Naive B cell (primary cell): ENCODE measurements around the gene ITGA5. TPM values are rescaled to one million over a fixed set of nuclear protein-coding genes. Genes with fewer than 3 reads are reported as not detected.
A peak's percentile ranks its signal among the peaks of the same experiment; 100 is the strongest.

Experiments
- ATAC-seq, 2 donors: fragments of 150-1000 bp; cut with Tn5 transposase; 2 replicates each; pipeline ENCODE4 v1.10.0; 2021; ENCODE audit warnings: low read depth in 2 of 2, mild to moderate bottlenecking in 2 of 2, moderate library complexity in 2 of 2
- DNase-seq: peaks from one replicate; pipeline ENCODE4 v3.0.0; 2022
- H3K27ac Mint-ChIP-seq, 6 donors: one replicate each; pipeline ENCODE4 v1.8.0; 2020 to 2022; ENCODE audit warnings: mild to moderate bottlenecking in 6 of 6, mixed read lengths in 6 of 6, moderate library complexity in 5 of 6, inconsistent platforms in 2 of 6
- H3K27me3 Mint-ChIP-seq, 3 donors: one replicate each; pipeline ENCODE4 v1.8.0; 2021 to 2022; ENCODE audit warnings: mixed read lengths in 3 of 3, mild to moderate bottlenecking in 1 of 3
- H3K36me3 Mint-ChIP-seq, 2 donors: one replicate each; pipeline ENCODE4 v1.8.0; 2020 to 2022; ENCODE audit warnings: mixed read lengths in 2 of 2, inconsistent platforms in 1 of 2, mild to moderate bottlenecking in 1 of 2
- H3K4me1 Mint-ChIP-seq, 3 donors: one replicate each; pipeline ENCODE4 v1.8.0; 2020 to 2022; ENCODE audit warnings: mixed read lengths in 3 of 3, inconsistent platforms in 1 of 3, mild to moderate bottlenecking in 1 of 3, moderate library complexity in 1 of 3
- H3K4me3 Mint-ChIP-seq, 8 donors: one replicate each; pipeline ENCODE4 v1.8.0; 2020 to 2022; ENCODE audit warnings: mild to moderate bottlenecking in 8 of 8, mixed read lengths in 8 of 8, moderate library complexity in 8 of 8, inconsistent platforms in 2 of 8
- H3K9me3 Mint-ChIP-seq, 7 donors: one replicate each; pipeline ENCODE4 v1.8.0; 2020 to 2022; ENCODE audit warnings: mixed read lengths in 7 of 7, mild to moderate bottlenecking in 5 of 7, inconsistent platforms in 2 of 7, moderate library complexity in 1 of 7
- polyA plus RNA-seq, 6 donors: library from polyadenylated mRNA; unstranded; fragments of 300-500 nt; fragmentation: Illumina TruSeq; gene quantifications; one replicate each; pipeline ENCODE4 v1.2.3, GENCODE V29; 2021; ENCODE audit warnings: low read depth in 6 of 6

The ITGA5 gene
- polyA plus RNA-seq, 6 donors from 2014 or later: 1.7 to 4.6 (median 2.3) TPM; not detected in 1

GRCh38 chr12:54388237-54389133 is 30.6 kb downstream of the ITGA5 start:
- ATAC-seq (no peak), DNase-seq (no peak)
- Mint-ChIP-seq H3K27ac (peak overlapping the region; percentile 18 to 91 (median 68)), H3K4me3 (peak overlapping the region in 5 of 8 donors; percentile 33 to 84 (median 69)), H3K36me3 (no peaks in the 10 kb centered on the region), H3K9me3 (no peaks in the 10 kb centered on the region), H3K4me1 (peaks cover 74 to 91% (median 88%) of the 10 kb centered on the region in 3 donors), H3K27me3 (no peaks in the 10 kb centered on the region)

DNA sequence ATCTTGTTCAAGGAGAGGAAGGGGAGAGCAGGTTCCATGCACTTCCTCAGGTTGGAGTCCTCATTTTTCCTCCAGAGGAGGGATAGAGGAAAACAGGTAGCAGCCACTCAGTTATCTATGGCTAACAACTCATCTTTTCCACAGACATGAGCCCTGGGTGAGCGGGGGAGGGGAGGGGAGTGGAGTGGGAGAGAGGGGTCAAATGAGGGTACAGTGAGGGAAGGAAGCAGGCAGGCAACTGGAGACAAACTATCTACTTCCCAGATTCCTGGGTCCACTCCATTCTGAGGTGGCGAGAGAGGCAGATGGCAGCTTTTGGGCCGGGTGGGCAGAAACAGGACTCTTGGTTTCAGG is 32.0 kb downstream of the ITGA5 start:
- Mint-ChIP-seq H3K27me3 (no peaks in the 10 kb centered on the region), H3K4me3 (peak overlapping the region in 2 of 8 donors; percentile 30 to 59), H3K4me1 (peaks cover 74 to 89% (median 85%) of the 10 kb centered on the region in 3 donors), H3K27ac (peak overlapping the region in 4 of 6 donors; percentile 27 to 72 (median 70)), H3K36me3 (no peaks in the 10 kb centered on the region), H3K9me3 (no peaks in the 10 kb centered on the region)
- ATAC-seq: no peak
- no peak for DNase-seq

DNA sequence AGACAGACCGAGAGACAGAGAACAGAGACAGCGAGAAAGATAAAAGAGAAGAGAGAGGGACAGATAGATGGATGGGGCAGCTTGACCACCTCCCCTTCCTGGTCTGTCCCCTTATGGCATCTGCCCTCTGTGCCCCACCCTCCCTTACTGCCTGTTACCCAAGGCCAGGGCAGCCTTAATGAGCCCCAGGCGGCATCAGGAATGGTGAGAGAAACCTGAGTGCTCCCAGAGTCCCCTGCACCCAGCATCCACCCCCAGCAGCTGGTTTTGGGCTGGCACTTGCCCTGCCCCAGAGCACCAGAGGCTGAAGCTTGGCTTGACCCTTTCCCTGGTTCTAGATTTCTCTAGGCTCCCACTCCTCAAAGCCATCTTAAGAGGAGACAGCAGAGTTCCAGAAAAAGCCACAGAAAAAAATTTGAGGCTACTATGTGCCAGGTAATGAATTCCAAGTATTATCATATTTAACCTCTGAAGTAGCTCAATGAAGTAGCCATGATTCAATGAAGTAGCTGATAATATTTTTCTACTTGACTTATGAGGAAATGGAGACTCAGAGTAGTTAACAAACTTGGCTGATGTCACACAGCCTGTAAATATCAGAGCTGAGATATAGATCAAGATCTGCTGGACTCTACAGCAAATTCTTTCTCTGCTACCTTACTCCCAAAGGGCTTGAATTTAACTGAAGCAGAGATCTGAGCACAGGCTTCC is 32.5 kb downstream of the ITGA5 start:
- Mint-ChIP-seq H3K27me3 (no peaks in the 10 kb centered on the region), H3K36me3 (no peaks in the 10 kb centered on the region)

DNA sequence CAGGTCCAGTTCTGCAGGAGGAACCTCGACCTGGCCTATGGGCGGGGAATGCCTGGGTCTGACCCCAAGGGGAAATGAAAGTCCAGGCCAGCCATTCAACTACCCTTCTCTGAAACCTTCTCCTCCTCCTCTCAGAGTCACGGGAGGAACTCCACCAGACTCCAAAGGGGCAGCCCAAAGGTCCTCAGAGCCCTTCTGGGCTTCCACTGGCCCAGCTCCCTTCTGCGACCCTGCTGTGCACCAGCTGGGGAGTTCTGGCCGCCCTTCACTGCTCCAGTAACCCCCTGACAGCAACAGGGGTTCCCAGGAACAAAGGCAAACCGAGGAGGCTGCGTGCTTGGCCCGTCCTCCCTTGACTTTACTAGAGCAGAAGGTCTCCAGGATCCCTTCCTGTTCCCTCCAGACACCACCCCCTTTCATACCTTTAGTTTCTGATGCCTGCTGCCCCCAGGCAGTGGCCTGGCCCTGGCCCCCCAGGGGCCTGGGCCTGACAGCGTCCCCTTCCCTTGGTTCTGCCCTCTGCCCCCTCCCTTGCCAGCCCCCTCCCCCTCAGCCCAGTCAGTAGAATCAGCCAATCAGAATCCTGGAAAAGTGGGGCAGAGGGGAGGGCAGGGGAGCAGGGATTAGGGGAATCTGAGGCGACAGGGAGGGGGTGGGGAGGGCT is 33.7 kb downstream of the ITGA5 start:
- DNase-seq (peak; percentile 58), ATAC-seq (peak; percentile 44 to 71)
- Mint-ChIP-seq H3K27ac (peak overlapping the region; percentile 58 to 91 (median 79)), H3K9me3 (no peaks in the 10 kb centered on the region), H3K4me3 (peak overlapping the region; percentile 3 to 93 (median 80)), H3K36me3 (no peaks in the 10 kb centered on the region), H3K27me3 (no peaks in the 10 kb centered on the region), H3K4me1 (peaks cover 69 to 86% (median 78%) of the 10 kb centered on the region in 3 donors)

More for the DNA sequence above, 32.5 kb downstream of the ITGA5 start:
- Mint-ChIP-seq H3K27ac (peak overlapping the region in 5 of 6 donors; percentile 27 to 93 (median 72)), H3K4me1 (peaks cover 72 to 86% (median 84%) of the 10 kb centered on the region in 3 donors), H3K9me3 (no peaks in the 10 kb centered on the region), H3K4me3 (peak overlapping the region in 2 of 8 donors; percentile 2 to 79)
- DNase-seq: no peak
- ATAC-seq: no peak

- Mint-ChIP-seq H3K9me3 (no peaks in the 10 kb centered on the region), H3K27ac (peak within 1 kb of the TSS; percentile 66 to 94 (median 88))
- peak; percentile 84 to 87 for ATAC-seq
Measured at GRCh38 chr12:54384591-54385041, 34.5 kb downstream of the ITGA5 start, which contains the start of gene ZNF385A. Gene ZNF385A (minus strand): TSS chr12:54384733. CDS start chr12:54384514, 219 bp downstream.

DNA sequence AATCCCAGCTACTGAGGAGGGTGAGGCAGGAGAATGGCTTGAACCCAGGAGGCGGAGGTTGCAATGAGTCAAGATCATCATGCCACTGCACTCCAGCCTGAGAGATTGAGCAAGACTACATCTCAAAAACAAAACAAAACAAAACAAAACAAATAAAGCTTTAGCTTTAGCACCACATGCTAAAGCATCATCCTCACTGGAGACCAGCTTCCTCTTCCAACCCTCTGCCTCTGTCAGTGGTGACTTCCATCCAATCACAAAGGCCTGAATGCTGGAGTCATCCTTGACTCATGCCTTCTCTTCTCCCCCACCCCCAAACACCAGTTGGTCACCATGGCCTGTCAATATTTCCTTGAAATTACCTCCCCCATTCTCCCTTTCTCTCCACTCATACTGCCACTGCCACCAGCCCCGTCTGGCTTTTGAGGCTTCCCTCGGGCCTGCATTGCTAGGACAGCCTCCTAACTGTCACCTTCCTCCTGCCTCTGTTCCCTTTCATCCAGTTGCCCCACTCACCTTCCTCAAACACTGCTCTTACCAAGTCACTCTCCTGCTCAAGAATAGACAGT is 35.9 kb downstream of the ITGA5 start:
- DNase-seq (no peak), ATAC-seq (no peak)
- H3K4me1 Mint-ChIP-seq: peaks cover 62 to 80% (median 69%) of the 10 kb centered on the region in 3 donors
- no peaks in the 10 kb centered on the region for H3K27me3 Mint-ChIP-seq
- H3K36me3 Mint-ChIP-seq: peaks cover 0 to 6% of the 10 kb centered on the region in 2 donors
- peak overlapping the region in 5 of 8 donors; percentile 4 to 72 (median 51) for H3K4me3 Mint-ChIP-seq
- peak overlapping the region in 5 of 6 donors; percentile 27 to 92 (median 75) for H3K27ac Mint-ChIP-seq
- H3K9me3 Mint-ChIP-seq: no peaks in the 10 kb centered on the region

More at GRCh38 chr12:54384591-54385041, 34.5 kb downstream of the ITGA5 start, which contains the start of gene ZNF385A:
- peak; percentile 72 for DNase-seq
- Mint-ChIP-seq H3K27me3 (no peaks in the 10 kb centered on the region), H3K4me3 (peak within 1 kb of the TSS; percentile 3 to 93 (median 80)), H3K36me3 (no peaks in the 10 kb centered on the region), H3K4me1 (peaks cover 67 to 86% (median 74%) of the 10 kb centered on the region in 3 donors)

DNA sequence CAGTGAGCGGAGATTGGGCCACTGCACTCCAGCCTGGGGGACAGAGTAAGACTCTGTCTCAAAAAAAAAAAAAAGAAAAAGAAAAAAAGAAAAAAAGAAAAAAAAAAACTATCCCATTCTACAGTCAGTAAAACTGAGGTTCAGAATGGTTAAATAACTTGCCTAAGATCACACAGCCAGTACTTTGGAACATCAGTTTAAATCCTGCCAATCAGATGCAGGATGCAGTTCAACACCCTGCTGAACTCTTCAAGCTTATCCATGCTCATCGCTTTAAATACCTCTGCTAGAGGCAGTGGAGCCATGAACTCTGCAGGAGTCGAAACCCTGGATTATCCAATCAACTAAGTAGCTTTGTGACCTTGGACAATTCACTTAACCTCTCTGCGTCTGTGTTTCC is 37.9 kb downstream of the ITGA5 start:
- DNase-seq (no peak), ATAC-seq (no peak)
- Mint-ChIP-seq H3K4me3 (peak overlapping the region in 1 of 8 donors; percentile 5), H3K9me3 (no peaks in the 10 kb centered on the region), H3K27me3 (no peaks in the 10 kb centered on the region), H3K27ac (peak overlapping the region in 2 of 6 donors; percentile 2 to 3), H3K36me3 (peaks cover 0 to 9% of the 10 kb centered on the region in 2 donors), H3K4me1 (peaks cover 54 to 70% (median 55%) of the 10 kb centered on the region in 3 donors)

DNA sequence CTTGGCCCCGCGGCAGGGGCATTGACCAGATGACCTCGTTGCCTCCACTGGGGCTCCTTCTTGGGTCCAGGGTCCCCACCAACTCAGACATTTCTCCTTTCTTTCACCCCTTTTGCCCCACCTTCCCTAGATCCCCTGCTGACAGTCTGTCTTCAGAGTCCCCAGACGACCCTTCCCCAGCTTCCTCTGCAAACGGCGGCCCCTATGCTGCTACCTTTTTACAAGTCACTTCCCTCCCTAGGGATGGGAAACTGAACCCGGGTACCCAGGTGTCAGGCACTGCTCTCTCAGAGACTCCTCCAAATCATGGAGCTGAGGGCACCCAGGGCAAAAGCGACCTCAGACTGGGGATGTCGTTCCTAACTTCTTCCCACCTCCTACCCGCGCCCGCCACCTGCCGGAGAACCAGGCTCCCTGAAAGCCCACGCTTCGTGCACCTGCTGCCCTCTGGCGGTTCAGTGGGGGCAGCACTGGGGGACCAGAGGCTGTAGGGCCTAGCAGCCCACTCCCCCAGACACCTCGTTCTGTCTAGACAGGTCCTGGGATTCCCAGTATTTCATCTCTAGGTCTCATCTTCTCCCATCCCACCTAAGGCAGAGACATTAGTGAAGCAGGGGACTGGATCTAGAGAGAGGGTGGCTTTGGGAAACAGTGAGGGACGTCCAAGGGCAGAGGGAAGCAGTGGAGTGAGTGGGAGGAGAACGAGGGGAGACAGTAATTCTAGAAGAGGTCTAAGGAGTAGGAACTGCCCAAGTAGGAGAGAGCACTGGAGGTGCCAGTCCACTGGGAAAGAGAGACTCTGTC is 39.5 kb downstream of the ITGA5 start:
- Mint-ChIP-seq H3K36me3 (peaks cover 0 to 9% of the 10 kb centered on the region in 2 donors), H3K9me3 (no peaks in the 10 kb centered on the region), H3K4me3 (peak overlapping the region in 7 of 8 donors; percentile 13 to 86 (median 58)), H3K27ac (peak overlapping the region in 4 of 6 donors; percentile 12 to 92 (median 62)), H3K27me3 (no peaks in the 10 kb centered on the region), H3K4me1 (peaks cover 38 to 56% (median 42%) of the 10 kb centered on the region in 3 donors)
- ATAC-seq: peak; percentile 76 to 77
- peak; percentile 84 for DNase-seq

- Mint-ChIP-seq H3K27me3 (no peaks in the 10 kb centered on the region), H3K27ac (peak overlapping the region in 3 of 6 donors; percentile 54 to 69 (median 62)), H3K36me3 (peaks cover 0 to 9% of the 10 kb centered on the region in 2 donors), H3K9me3 (no peaks in the 10 kb centered on the region), H3K4me3 (peak overlapping the region in 4 of 8 donors; percentile 36 to 71 (median 48)), H3K4me1 (peaks cover 31 to 49% (median 35%) of the 10 kb centered on the region in 3 donors)
- DNase-seq (no peak), ATAC-seq (no peak)
Measured at GRCh38 chr12:54378796-54379397, 40.2 kb downstream of the ITGA5 start.

- Mint-ChIP-seq H3K4me1 (peaks cover 22 to 42% (median 26%) of the 10 kb centered on the region in 3 donors), H3K9me3 (no peaks in the 10 kb centered on the region), H3K4me3 (peak overlapping the region in 2 of 8 donors; percentile 47 to 48), H3K27me3 (no peaks in the 10 kb centered on the region), H3K36me3 (peaks cover 0 to 9% of the 10 kb centered on the region in 2 donors), H3K27ac (peak overlapping the region in 3 of 6 donors; percentile 16 to 52 (median 44))
- DNase-seq: no peak
- ATAC-seq: no peak
Measured at GRCh38 chr12:54377797-54378515, 41.1 kb downstream of the ITGA5 start.

GRCh38 chr12:54377007-54377406 is 42.1 kb downstream of the ITGA5 start:
- DNase-seq: no peak
- Mint-ChIP-seq H3K4me1 (peaks cover 21 to 42% (median 27%) of the 10 kb centered on the region in 3 donors), H3K4me3 (no peak overlapping the region), H3K9me3 (no peaks in the 10 kb centered on the region), H3K27ac (peak overlapping the region in 1 of 6 donors; percentile 64), H3K27me3 (no peaks in the 10 kb centered on the region), H3K36me3 (peaks cover 0 to 9% of the 10 kb centered on the region in 2 donors)
- no peak for ATAC-seq
